Stimulated activated CD4-positive, alpha-beta T cell treated with anti-CD3 and anti-CD28 coated beads, Interleukin-4, amount 100 ng/mL, for 48 hours (primary cell): ENCODE measurements around the gene IRF2BP1.

Source experiments
- DNase-seq, 2 donors: peaks; one replicate each; pipeline ENCODE4 v3.0.0-alpha.2; 2020; ENCODE audit warnings: low read depth in 2 of 2

The IRF2BP1 gene, protein sequence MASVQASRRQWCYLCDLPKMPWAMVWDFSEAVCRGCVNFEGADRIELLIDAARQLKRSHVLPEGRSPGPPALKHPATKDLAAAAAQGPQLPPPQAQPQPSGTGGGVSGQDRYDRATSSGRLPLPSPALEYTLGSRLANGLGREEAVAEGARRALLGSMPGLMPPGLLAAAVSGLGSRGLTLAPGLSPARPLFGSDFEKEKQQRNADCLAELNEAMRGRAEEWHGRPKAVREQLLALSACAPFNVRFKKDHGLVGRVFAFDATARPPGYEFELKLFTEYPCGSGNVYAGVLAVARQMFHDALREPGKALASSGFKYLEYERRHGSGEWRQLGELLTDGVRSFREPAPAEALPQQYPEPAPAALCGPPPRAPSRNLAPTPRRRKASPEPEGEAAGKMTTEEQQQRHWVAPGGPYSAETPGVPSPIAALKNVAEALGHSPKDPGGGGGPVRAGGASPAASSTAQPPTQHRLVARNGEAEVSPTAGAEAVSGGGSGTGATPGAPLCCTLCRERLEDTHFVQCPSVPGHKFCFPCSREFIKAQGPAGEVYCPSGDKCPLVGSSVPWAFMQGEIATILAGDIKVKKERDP

GRCh38 chr19:45885556-45886426, at the start of gene IRF2BP1:
Gene IRF2BP1, minus strand, starts transcription at chr19:45886141. Its CDS starts 367 bp downstream, at chr19:45885774.
- peak; percentile 74 to 88 for DNase-seq

- DNase-seq: no peak
Observed at GRCh38 chr19:45935267-45935666, 49.3 kb upstream of the IRF2BP1 start.

- DNase-seq: no peak
Observed at GRCh38 chr19:45934551-45935230, 48.8 kb upstream of the IRF2BP1 start.

DNA sequence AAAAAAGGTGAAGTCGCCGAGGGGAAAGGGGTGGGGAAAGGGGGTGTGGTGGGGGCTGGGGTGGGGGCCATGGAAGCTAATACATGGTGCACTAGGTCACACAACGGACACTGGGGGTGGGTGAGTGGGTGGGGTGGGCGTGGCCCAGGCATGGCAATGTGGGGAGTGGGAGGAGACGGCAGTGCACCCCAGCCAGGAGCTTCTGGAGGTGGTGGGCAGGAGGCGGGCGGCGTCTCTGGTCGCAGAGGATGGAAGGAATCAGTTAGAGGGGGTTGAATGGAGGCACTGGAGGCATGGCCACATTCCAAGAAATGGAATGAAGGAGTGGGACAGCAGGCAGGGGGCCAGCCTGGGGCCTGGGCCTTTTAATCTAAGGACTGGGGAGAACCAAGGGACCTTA, 47.8 kb upstream of the IRF2BP1 start:
- DNase-seq: no peak

DNA sequence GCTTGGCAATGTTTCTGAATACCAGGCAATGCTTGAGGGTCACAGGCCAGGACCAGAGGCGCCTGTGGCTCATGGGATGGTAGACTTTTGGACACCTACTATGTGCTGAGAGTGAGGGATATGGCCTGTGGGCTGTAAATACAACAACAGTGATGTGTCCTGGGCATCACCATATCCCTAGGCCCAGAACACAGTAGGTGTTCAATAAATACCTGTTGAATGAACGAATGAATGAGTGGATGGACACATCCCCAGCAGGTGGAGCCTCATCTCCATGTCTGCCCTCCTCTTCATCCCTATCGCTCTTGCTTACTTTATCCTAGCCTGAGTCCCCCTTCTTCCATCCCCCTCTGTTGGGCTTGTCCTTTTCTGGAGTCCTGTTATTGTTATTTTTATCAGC, 45.1 kb upstream of the IRF2BP1 start:
- no peak for DNase-seq

DNA sequence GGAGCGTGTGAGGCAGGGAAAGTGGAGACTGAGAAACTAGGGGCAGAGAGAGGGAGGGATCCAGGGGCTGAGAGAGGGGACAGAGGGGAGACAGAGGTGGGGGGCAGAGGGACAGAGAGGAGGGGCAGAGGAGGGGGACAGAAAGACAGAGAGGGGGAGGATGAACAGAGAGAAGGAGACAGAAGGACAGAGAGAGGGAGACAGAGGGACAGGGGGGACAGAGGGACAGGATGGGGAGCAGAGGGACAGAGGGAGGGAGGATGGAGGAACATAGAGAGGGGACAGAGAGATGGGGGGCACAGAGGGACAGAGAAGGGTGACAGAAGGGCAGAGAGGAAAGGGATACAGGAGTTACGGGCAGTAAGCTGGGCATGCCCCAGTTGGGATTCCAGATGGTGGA, 43.3 kb upstream of the IRF2BP1 start:
- no peak for DNase-seq

GRCh38 chr19:45927565-45928261, 41.8 kb upstream of the IRF2BP1 start:
- DNase-seq: peak; percentile 71 to 85

- no peak for DNase-seq
Observed at GRCh38 chr19:45924891-45925447, 39.0 kb upstream of the IRF2BP1 start.

- DNase-seq: no peak
Observed at GRCh38 chr19:45922281-45922680, 36.3 kb upstream of the IRF2BP1 start.

DNA sequence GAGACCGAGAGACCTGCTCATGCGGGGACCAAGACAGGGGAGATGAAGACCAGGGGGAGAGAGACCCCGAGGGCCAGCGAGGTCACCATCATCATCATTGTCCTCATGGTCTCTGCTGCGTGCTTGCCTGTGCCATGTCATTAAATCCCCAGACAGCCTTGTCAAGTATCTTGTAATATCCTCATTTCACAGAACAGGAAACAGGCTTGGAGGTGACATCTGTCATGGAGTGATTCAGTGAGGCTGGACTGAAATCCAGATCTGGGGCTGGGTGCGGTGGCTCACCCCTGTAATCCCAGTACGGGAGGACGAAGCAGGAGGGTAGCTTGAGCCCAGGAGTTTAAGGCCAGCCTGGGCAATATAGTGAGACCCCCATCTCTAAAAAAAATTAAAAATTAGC, 34.5 kb upstream of the IRF2BP1 start:
- DNase-seq: no peak

GRCh38 chr19:45919678-45920077, 33.7 kb upstream of the IRF2BP1 start:
- DNase-seq: no peak

- DNase-seq: no peak
Observed at GRCh38 chr19:45918721-45919120, 32.8 kb upstream of the IRF2BP1 start.

GRCh38 chr19:45917421-45918091, 31.6 kb upstream of the IRF2BP1 start:
- no peak for DNase-seq

DNA sequence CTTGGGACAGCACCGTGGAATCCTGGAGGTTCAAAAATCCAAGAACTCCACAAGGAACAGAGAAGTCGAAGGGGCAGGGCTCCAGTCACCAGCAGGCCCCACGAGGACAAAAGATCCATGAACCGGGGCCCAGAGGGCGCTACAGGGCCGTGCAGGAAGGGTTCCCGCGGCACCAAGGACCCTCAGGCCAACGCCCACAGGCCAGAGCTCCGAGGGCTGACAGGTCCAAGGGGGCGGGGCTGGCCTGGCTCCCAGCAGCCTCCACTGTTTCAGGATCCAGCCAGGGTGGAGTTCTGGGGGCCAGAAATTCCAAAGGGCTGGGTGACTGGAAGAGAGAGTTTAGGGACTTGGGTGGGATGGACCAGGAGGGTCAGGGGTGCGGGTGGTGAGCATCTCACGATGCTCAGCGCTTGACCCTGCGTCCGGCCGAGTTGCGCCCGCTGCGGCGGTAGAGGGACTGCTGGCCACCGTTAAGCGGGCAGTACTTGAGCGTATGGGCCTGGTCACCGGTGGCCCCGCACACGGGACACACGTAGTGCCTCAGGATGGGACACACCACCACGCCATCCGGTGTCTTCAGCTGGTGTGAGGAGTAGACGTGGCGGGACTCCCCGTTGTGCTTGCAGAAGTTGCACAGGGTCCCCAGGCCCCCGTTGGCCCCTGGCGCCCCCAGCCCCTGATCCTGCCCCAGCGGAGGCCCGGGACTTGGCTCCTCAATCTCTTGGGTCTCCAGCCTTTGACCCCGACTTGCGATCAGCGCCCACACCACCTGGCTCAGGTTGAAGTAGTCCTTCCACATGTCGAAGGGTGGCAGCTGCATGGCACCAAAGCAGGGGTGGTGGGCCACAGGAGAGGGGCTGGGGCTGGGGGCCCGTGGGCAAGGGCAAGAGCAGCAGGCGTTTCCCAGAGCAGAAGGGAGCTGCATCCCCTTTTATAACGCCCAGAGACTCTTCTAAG, 28.2 kb upstream of the IRF2BP1 start, which contains the start of gene NANOS2:
Gene NANOS2 (minus strand): TSS at position 905 of the 957 bp plus-strand sequence. CDS start 85 bp downstream, at position 820.
- DNase-seq: no peak

DNA sequence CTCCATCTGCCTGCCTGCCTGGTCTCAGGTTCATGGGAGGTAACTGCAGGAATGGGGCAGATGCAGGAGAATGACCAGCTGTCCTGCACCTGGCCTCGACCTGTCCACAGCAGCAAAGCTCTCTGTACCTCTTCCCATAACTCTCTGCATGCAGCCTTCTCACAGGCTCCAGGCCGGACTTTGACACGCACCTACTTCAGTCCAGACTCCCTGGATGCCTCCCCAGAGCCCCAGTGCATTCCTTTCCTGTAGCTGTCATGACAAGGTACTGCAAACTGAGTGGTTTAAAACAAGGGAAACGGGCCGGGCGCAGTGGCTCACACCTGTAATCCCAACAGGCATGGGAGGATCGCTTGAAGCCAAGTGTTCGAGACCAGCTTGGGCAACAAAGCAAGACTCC, 25.4 kb upstream of the IRF2BP1 start:
- DNase-seq: no peak

GRCh38 chr19:45908956-45909355, 23.0 kb upstream of the IRF2BP1 start:
- no peak for DNase-seq

- DNase-seq: no peak
Observed at GRCh38 chr19:45906221-45906620, 20.3 kb upstream of the IRF2BP1 start.

GRCh38 chr19:45905011-45905410, 19.1 kb upstream of the IRF2BP1 start:
- DNase-seq: no peak
